Measurements from ENCODE around the gene RBBP4. TPM values are rescaled to one million over a fixed set of nuclear protein-coding genes. Genes with fewer than 3 reads are reported as not detected.
A peak's percentile ranks its signal among the peaks of the same experiment; 100 is the strongest.

RBBP4 gene
- total RNA-seq, 2 donors from 2014 or later: 521 to 678 TPM

DNA sequence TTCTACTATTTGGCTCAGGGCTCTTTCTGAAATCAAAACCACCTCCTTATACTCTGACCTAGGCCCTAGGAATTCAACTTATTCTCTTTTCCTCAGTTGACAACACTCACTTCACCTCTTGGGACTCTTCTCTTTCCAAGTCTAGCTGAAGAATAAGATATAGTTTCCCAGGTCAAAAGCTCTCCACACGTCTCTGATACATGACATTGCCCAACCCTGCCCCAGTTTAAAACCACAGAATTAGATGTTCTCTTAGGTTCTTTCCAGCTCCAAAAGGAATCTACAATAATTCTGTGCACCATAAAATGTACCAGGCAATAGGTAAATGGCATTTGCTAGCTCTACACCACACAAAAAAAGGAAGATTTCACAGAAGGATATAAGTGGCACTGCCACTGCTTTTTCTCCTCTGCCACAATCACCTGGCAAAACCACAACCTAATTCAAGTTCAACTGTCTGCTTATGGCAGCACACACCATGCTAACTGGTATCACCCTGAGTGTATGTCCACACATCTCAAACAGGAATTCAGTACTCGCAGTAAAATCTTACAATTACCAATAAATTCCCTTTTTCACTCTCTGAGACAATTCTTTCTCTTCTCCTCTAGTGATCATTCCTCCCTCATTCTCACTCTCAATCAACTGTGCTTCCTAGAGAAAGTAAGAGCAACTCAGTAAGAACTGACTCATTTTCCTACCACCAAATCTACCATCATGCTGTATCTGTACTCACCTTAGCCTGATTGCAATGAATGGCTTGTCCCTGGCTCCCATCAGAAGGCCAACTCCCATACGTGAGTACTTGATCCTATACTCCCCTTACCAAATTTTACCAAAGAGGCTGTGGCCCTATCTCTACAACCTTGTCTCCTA is 28.0 kb upstream of the RBBP4 start:
- H3K27ac Mint-ChIP-seq: peak overlapping the region; percentile 25
- DNase-seq: no peak
- Histone ChIP-seq H3K27ac (ENCODE audit: low read depth, low read length) (no peak overlapping the region), H3K4me1 (ENCODE audit: control insufficient read depth, insufficient read depth, low read length) (no peaks in the 10 kb centered on the region), H3K9ac (ENCODE audit: extremely low read depth, low read length, poor library complexity, severe bottlenecking) (no peak overlapping the region), H3K36me3 (ENCODE audit: control insufficient read depth, insufficient read depth, low read length) (peaks cover 69% of the 10 kb centered on the region), H3K27me3 (ENCODE audit: control insufficient read depth, insufficient read depth, low read length, poor library complexity, severe bottlenecking) (no peaks in the 10 kb centered on the region), H3K4me3 (ENCODE audit: low read length) (no peak overlapping the region), H3K9me3 (ENCODE audit: control insufficient read depth, low read length) (peaks cover 14% of the 10 kb centered on the region)
- TF ChIP-seq, protein P1, sequence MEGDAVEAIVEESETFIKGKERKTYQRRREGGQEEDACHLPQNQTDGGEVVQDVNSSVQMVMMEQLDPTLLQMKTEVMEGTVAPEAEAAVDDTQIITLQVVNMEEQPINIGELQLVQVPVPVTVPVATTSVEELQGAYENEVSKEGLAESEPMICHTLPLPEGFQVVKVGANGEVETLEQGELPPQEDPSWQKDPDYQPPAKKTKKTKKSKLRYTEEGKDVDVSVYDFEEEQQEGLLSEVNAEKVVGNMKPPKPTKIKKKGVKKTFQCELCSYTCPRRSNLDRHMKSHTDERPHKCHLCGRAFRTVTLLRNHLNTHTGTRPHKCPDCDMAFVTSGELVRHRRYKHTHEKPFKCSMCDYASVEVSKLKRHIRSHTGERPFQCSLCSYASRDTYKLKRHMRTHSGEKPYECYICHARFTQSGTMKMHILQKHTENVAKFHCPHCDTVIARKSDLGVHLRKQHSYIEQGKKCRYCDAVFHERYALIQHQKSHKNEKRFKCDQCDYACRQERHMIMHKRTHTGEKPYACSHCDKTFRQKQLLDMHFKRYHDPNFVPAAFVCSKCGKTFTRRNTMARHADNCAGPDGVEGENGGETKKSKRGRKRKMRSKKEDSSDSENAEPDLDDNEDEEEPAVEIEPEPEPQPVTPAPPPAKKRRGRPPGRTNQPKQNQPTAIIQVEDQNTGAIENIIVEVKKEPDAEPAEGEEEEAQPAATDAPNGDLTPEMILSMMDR (conservative IDR thresholded peaks at IDR 0.05): no peak
- 90 to 93% methylated on average over 3 of the region's 3 CpGs for WGBS, 2 experiments (ENCODE audit: insufficient coverage in 1 of 2, insufficient read length in 1 of 2)
- peaks cover 72% of the 10 kb centered on the region for H3K36me3 Mint-ChIP-seq (ENCODE audit: low read depth)
- no peaks in the 10 kb centered on the region for H3K27me3 Mint-ChIP-seq (ENCODE audit: insufficient read depth)
- no peaks in the 10 kb centered on the region for H3K4me1 Mint-ChIP-seq
- H3K4me3 Mint-ChIP-seq: no peak overlapping the region
- no peaks in the 10 kb centered on the region for H3K9me3 Mint-ChIP-seq

DNA sequence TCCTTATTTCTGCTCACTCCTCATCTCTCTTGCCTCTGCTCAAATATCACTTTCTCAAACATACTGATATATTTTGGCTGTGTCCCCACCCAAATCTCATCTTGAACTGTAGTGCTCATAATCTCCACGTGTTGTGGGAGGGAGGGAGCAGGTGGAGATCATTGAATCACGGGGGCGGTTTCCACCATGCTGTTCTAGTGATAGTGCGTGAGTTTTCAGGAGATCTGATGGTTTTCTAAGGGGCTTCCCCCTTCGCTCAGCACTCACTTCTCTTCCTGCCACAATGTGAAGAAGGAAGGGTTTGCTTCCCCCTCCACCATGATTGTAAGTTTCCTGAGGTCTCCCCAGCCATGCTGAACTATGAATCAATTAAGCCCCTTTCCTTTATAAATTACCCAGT is 27.2 kb upstream of the RBBP4 start:
- Histone ChIP-seq H3K27me3 (ENCODE audit: control insufficient read depth, insufficient read depth, low read length, poor library complexity, severe bottlenecking) (no peaks in the 10 kb centered on the region), H3K36me3 (ENCODE audit: control insufficient read depth, insufficient read depth, low read length) (peaks cover 70% of the 10 kb centered on the region), H3K27ac (ENCODE audit: low read depth, low read length) (no peak overlapping the region), H3K9me3 (ENCODE audit: control insufficient read depth, low read length) (peaks cover 13% of the 10 kb centered on the region), H3K4me1 (ENCODE audit: control insufficient read depth, insufficient read depth, low read length) (no peaks in the 10 kb centered on the region), H3K9ac (ENCODE audit: extremely low read depth, low read length, poor library complexity, severe bottlenecking) (no peak overlapping the region), H3K4me3 (ENCODE audit: low read length) (no peak overlapping the region)
- H3K27ac Mint-ChIP-seq: peak overlapping the region; percentile 25
- no peaks in the 10 kb centered on the region for H3K27me3 Mint-ChIP-seq (ENCODE audit: insufficient read depth)
- no peaks in the 10 kb centered on the region for H3K9me3 Mint-ChIP-seq
- H3K36me3 Mint-ChIP-seq (ENCODE audit: low read depth): peaks cover 69% of the 10 kb centered on the region
- 91% methylated on average over 5 of the region's 5 CpGs; no CpG with 5 or more reads in 1 of the 2 experiments for WGBS, 2 experiments (ENCODE audit: insufficient coverage in 1 of 2, insufficient read length in 1 of 2)
- no peaks in the 10 kb centered on the region for H3K4me1 Mint-ChIP-seq
- DNase-seq: no peak
- no peak overlapping the region for H3K4me3 Mint-ChIP-seq
- TF ChIP-seq, protein P1 (conservative IDR thresholded peaks at IDR 0.05): no peak

DNA sequence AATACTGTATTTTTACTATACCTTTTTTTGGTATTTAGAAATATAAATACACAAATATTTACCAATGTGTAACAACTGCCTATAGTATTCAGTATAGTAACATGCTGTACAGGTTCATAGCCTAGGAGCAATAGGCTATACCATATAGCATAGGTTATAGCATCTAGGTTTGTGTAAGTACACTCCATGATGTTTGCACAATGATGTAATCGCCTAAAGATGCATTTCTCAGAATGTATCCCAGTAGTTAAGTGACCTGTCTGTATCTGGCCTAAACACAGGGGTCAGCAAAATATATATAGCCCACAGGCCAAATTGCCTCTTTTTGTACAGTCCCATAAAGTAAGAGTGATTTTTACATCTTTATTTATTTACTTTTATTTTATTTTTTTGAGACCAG is 24.8 kb upstream of the RBBP4 start:
- Mint-ChIP-seq H3K27ac (no peak overlapping the region), H3K27me3 (ENCODE audit: insufficient read depth) (no peaks in the 10 kb centered on the region), H3K9me3 (no peaks in the 10 kb centered on the region), H3K4me3 (no peak overlapping the region), H3K36me3 (ENCODE audit: low read depth) (peaks cover 65% of the 10 kb centered on the region), H3K4me1 (no peaks in the 10 kb centered on the region)
- Histone ChIP-seq H3K9ac (ENCODE audit: extremely low read depth, low read length, poor library complexity, severe bottlenecking) (no peak overlapping the region), H3K27ac (ENCODE audit: low read depth, low read length) (no peak overlapping the region), H3K27me3 (ENCODE audit: control insufficient read depth, insufficient read depth, low read length, poor library complexity, severe bottlenecking) (no peaks in the 10 kb centered on the region), H3K4me1 (ENCODE audit: control insufficient read depth, insufficient read depth, low read length) (no peaks in the 10 kb centered on the region), H3K9me3 (ENCODE audit: control insufficient read depth, low read length) (no peaks in the 10 kb centered on the region), H3K36me3 (ENCODE audit: control insufficient read depth, insufficient read depth, low read length) (peaks cover 61% of the 10 kb centered on the region), H3K4me3 (ENCODE audit: low read length) (no peak overlapping the region)
- DNase-seq: no peak
- TF ChIP-seq, protein P1 (conservative IDR thresholded peaks at IDR 0.05): no peak
- 94 to 100% methylated on average over 1 of the region's 1 CpG for WGBS, 2 experiments (ENCODE audit: insufficient coverage in 1 of 2, insufficient read length in 1 of 2)

All from endodermal cell (in vitro differentiated cells).